Omental fat pad (tissue), 4 donors: ENCODE measurements around the gene CDH9. TPM values are rescaled to one million over a fixed set of nuclear protein-coding genes. Genes with fewer than 3 reads are reported as not detected.

Experiments
- ATAC-seq: fragments of 150-250 bp; one replicate; pipeline ENCODE4 v1.9.1; 2016; ENCODE audit warnings: mild to moderate bottlenecking, moderate library complexity; ENCODE audit not compliant: low FRiP score
- DNase-seq: peaks from one replicate; pipeline ENCODE4 v3.0.0-alpha.2; 2019; ENCODE audit warnings: low spot score
- total RNA-seq, 4 donors: library from RNA; depleted of rRNA; stranded (reverse); fragments of >200 nt; gene quantifications; one replicate each; pipeline ENCODE4 v1.1.0, GENCODE V29; 2016
- TF ChIP-seq, protein P1 (sequence below), 3 donors: fragments of 450-650 bp; IDR thresholded peaks; one replicate each; pipeline ENCODE4 v1.5.1; 2016 to 2017; ENCODE audit warnings: antibody characterized with exemption in 3 of 3, mild to moderate bottlenecking in 3 of 3, moderate library complexity in 2 of 3

Gene CDH9
- total RNA-seq, 4 donors from 2014 or later: not detected

DNA sequence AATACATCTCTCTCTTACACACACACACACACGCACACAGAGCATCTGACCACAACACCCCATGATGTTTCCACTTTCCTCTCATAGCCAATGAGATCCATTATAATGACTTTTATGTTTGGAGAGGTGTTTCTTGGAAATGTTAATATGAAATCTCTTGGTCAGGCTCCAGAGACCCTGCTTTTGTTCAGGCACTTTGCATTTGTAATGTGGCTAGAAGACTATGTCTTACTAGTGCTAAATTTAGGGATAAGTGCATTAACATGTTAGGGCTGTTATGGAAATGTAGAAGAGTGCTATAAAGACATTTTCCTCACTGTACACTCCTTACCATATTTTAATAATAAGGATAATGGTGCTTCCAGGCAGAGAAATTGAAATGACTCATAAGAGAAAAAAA, 3.8 kb downstream of the CDH9 start:
- ATAC-seq (no peak), DNase-seq (no peak)
- TF ChIP-seq, protein P1, sequence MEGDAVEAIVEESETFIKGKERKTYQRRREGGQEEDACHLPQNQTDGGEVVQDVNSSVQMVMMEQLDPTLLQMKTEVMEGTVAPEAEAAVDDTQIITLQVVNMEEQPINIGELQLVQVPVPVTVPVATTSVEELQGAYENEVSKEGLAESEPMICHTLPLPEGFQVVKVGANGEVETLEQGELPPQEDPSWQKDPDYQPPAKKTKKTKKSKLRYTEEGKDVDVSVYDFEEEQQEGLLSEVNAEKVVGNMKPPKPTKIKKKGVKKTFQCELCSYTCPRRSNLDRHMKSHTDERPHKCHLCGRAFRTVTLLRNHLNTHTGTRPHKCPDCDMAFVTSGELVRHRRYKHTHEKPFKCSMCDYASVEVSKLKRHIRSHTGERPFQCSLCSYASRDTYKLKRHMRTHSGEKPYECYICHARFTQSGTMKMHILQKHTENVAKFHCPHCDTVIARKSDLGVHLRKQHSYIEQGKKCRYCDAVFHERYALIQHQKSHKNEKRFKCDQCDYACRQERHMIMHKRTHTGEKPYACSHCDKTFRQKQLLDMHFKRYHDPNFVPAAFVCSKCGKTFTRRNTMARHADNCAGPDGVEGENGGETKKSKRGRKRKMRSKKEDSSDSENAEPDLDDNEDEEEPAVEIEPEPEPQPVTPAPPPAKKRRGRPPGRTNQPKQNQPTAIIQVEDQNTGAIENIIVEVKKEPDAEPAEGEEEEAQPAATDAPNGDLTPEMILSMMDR (IDR thresholded peaks at IDR 0.05): no peak

DNA sequence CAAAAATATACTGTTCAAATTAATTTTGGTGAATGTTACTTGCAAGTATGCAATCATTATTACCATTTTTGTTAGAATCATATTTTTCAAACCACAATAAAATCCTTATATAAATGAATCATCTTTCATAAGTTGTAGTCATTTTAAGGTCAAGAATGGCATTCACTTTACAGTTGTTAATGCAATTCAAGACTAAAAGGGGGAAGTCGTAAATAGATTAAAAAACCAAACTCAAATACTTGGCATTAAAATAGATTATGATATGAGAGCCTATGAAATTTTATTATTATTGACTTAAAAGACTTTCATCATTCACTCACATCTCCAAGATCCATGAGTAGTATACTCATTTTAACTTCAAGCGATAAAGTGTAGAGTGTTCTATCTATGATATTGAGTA, 11.6 kb downstream of the CDH9 start:
- DNase-seq (no peak), ATAC-seq (no peak)
- TF ChIP-seq, protein P1 (IDR thresholded peaks at IDR 0.05): no peak

DNA sequence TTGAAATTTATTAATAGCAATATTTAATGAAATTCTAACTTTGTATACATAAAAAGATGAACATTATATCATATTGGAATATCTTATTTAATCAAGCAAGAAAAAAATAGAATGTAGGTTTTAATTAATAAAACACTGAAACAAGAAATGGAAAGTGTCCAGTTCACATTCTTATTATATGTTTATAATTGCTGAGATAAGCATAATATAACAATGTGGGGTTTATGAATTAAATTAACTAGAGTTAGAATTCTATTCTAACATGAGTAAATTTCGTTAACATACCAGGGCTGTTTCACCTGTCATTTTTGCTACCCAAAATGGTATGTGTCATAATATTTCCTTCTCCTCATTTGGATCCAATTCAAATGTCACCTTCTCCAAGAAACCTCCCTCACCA, 12.3 kb downstream of the CDH9 start:
- ATAC-seq: no peak
- TF ChIP-seq, protein P1 (IDR thresholded peaks at IDR 0.05): no peak
- no peak for DNase-seq

DNA sequence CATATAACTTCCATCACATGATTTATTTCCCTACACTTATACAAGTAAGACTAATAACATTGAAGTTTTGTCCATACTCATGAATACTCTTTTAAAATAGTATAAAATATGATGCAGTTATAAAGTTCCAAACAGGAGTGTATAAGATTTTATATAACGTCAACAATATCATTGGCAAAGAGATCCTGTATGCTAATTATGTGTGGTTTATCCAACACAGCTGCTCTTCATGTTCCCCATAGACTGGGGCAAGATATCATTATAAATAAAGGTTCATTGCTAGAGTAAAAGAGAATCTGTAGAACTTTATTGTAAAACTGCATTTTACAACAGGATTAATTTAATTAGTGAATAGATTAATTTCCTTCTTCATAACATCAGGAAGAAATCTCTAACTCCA, 16.9 kb downstream of the CDH9 start:
- TF ChIP-seq, protein P1 (IDR thresholded peaks at IDR 0.05): no peak
- no peak for DNase-seq
- ATAC-seq: no peak

DNA sequence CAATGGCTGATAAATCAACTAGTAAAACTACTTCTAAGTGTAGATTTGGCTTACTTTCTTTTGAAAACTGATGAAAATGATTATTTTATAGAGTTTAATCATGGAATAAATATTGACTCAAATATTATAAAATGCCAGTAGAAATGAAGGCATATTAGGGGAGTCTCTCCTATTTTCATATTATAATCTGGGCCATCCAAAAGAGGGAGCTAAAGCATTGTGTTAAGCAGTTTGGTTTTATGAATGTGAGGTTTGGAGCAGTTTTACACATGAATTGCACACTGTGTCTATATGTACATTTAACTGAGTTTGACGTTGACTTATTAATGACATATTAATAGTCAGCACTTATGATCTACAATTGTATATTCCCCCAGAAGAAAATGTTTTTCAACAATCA, 17.4 kb downstream of the CDH9 start:
- ATAC-seq (no peak), DNase-seq (no peak)
- TF ChIP-seq, protein P1 (IDR thresholded peaks at IDR 0.05): no peak

DNA sequence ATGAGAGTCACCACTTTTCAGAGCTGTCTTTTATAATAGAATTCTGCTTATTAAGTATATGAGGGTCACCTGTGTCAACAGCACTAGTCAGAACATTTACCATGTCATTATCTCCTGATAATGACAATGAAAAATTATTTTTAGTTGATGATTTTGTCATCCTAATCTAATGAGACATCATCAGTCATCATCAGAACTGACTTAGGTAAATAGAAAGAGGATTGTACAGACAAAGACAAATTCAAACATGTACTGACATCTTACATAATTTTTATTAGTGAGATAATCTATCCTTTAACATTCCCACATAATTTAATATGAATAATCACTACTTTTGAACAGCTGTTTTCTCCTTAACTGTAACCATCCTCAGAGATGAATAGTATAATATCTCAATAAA, 22.6 kb downstream of the CDH9 start:
- TF ChIP-seq, protein P1 (IDR thresholded peaks at IDR 0.05): no peak
- ATAC-seq (no peak), DNase-seq (no peak)

DNA sequence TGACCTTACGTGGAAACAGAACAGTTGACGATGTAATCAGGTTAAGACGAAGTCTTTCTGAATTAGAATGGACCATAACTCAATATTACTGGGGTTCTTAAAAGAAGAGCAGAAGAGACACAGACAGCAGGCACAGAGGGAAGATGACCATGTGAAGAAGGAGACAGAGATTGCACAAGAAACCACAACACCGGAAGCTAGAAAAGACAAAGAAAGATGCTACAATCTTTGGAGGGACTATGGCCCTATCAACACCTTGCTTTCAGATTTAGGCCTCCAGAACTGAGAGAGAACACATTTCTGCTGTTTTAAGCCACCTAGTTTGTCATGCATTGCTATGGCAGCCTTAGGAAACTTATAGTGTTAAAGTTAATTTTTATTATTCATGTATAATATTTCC, 27.1 kb downstream of the CDH9 start:
- ATAC-seq (no peak), DNase-seq (no peak)
- TF ChIP-seq, protein P1 (IDR thresholded peaks at IDR 0.05): no peak
